ENCODE data around the gene PAH. TPM values are rescaled to one million over a fixed set of nuclear protein-coding genes. Genes with fewer than 3 reads are reported as not detected.

Gene PAH
- total and polyA plus RNA-seq, 11 donors, result 0.03 to 0.23 TPM; not detected in 9

DNA sequence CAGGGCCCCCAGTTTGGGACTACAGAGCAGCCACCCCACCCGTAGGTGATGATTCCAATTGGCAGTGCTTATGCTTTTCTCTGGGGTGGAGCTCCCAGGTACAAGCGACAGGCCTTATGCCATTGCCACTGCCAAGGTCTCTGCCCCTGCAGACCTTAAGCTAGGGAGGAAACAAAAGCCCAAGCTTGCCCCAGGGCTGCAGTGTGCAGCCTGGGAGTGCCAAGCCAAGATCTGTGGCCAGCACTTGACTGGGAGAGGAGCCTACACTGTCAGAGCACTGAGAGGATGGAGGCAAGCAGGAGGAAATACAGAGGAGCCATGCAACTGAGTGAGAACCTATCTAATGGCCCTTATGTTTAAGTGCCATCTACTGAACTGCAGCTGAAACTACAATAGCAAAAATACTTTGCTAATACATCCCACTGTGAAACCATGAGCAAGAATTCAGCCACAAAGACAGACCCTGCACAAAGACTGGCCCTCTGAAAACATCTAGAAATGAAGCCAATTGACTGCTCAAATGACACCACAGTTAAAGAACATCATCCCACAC lies 22.7 kb upstream of the PAH start:
- TF ChIP-seq POLR2A (IDR thresholded peaks at IDR 0.05), result no peak
- TF ChIP-seq, protein P1, sequence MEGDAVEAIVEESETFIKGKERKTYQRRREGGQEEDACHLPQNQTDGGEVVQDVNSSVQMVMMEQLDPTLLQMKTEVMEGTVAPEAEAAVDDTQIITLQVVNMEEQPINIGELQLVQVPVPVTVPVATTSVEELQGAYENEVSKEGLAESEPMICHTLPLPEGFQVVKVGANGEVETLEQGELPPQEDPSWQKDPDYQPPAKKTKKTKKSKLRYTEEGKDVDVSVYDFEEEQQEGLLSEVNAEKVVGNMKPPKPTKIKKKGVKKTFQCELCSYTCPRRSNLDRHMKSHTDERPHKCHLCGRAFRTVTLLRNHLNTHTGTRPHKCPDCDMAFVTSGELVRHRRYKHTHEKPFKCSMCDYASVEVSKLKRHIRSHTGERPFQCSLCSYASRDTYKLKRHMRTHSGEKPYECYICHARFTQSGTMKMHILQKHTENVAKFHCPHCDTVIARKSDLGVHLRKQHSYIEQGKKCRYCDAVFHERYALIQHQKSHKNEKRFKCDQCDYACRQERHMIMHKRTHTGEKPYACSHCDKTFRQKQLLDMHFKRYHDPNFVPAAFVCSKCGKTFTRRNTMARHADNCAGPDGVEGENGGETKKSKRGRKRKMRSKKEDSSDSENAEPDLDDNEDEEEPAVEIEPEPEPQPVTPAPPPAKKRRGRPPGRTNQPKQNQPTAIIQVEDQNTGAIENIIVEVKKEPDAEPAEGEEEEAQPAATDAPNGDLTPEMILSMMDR (IDR thresholded peaks at IDR 0.05), result no peak
- peaks cover 0 to 22% (median 0%) of the 10 kb centered on the region in 12 donors for H3K9me3 ChIP-seq
- no peak for DNase-seq
- ATAC-seq, result no peak
- WGBS, 4 donors, result 67 to 77% (median 71%) methylated on average over 2 of the region's 2 CpGs
- H3K27ac ChIP-seq, result no peak overlapping the region
- H3K36me3 ChIP-seq, result no peaks in the 10 kb centered on the region
- H3K4me3 ChIP-seq, result no peak overlapping the region
- peaks cover 0 to 12% (median 0%) of the 10 kb centered on the region in 9 donors for H3K27me3 ChIP-seq
- H3K4me1 ChIP-seq, result no peaks in the 10 kb centered on the region
- intact Hi-C loops (cut with DNase I), result no loop called here

DNA sequence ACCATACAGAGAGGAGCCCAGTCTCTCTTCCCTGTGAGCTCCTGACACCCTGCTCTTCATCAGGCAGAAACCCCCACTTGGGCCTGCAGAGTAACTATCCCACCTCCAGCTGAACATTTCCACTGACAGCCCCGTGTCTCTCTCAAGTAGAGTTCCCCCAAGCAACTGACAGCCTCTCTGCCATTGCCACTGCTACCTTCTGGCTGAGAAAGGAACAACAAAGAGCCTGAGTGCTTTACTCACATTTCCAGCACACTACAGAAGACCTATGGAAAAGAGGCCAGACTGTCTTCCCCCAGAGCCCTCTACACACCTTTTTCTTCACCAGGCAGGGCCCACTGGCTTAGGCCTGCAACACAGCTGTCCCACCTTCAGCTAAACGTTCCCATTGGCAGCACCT lies 22.0 kb upstream of the PAH start:
- no peaks in the 10 kb centered on the region for H3K4me1 ChIP-seq
- TF ChIP-seq POLR2A (IDR thresholded peaks at IDR 0.05), result no peak
- TF ChIP-seq, protein P1 (IDR thresholded peaks at IDR 0.05), result no peak
- intact Hi-C loops (cut with DNase I), result no loop called here
- 47 to 65% (median 57%) methylated on average over 2 of the region's 2 CpGs for WGBS, 4 donors
- H3K36me3 ChIP-seq, result no peaks in the 10 kb centered on the region
- DNase-seq (no peak), ATAC-seq (no peak)
- no peak overlapping the region for H3K4me3 ChIP-seq
- no peak overlapping the region for H3K27ac ChIP-seq
- H3K27me3 ChIP-seq, result peaks cover 0 to 12% (median 0%) of the 10 kb centered on the region in 9 donors
- H3K9me3 ChIP-seq, result peaks cover 0 to 22% (median 0%) of the 10 kb centered on the region in 12 donors

DNA sequence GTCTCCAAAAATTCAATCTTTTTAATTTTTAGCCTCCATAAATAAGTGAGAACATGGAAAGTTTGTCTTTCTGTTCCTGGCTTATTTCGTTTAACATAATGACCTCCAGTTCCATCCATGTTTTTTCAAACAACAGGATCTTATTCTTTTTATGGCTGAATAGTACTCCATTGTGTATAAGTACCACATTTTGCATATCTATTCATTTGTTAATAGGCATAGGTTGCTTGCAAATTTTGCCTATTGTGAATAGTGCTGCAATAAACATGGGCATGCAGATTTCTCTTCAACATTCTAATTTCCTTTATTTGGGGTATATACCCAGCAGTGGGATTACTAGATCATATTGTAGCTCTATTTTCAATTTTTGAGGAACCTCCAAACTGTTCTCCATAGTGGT lies 16.1 kb upstream of the PAH start:
- no peak for TF ChIP-seq POLR2A (IDR thresholded peaks at IDR 0.05)
- TF ChIP-seq, protein P1 (IDR thresholded peaks at IDR 0.05), result no peak
- Histone ChIP-seq H3K27me3 (peaks cover 0 to 6% (median 0%) of the 10 kb centered on the region in 9 donors), H3K36me3 (no peaks in the 10 kb centered on the region), H3K27ac (no peak overlapping the region), H3K9me3 (no peaks in the 10 kb centered on the region), H3K4me1 (no peaks in the 10 kb centered on the region), H3K4me3 (no peak overlapping the region)
- intact Hi-C loops (cut with DNase I), result no loop called here
- DNase-seq (no peak), ATAC-seq (no peak)
- WGBS, 4 donors, result 42 to 59% (median 44%) methylated on average over 1 of the region's 1 CpG

DNA sequence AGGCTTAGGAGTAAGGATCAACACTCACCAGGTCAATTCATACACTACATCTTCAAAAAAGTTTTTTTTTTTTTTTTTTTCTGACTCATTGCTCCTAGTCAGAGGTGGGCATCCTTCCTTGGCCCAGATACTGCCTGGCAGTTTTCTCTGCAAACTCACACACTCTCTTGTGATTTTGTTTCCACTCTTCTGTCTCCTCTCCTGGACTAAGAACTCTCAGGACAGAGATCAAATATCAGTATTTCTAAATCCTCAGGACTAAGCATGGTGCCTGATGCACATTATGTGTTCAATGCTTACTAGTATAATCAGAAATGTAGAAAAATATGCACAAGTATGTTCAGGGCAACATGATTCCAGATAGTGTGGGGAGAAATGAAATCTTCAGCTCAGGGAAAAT lies 10.2 kb upstream of the PAH start:
- intact Hi-C loops (cut with DNase I), result no loop called here
- TF ChIP-seq POLR2A (IDR thresholded peaks at IDR 0.05), result no peak
- TF ChIP-seq, protein P1 (IDR thresholded peaks at IDR 0.05), result no peak
- no peak overlapping the region for H3K27ac ChIP-seq
- H3K9me3 ChIP-seq, result no peaks in the 10 kb centered on the region
- H3K27me3 ChIP-seq, result peaks cover 0 to 11% (median 0%) of the 10 kb centered on the region in 9 donors
- H3K4me3 ChIP-seq, result no peak overlapping the region
- no peaks in the 10 kb centered on the region for H3K4me1 ChIP-seq
- no peaks in the 10 kb centered on the region for H3K36me3 ChIP-seq
- no peak for DNase-seq
- ATAC-seq, result no peak
